Activated CD4-positive, CD25-positive, alpha-beta regulatory T cell (primary cell): ENCODE data around the gene PCDH9.

ENCODE experiments used
- DNase-seq, 4 experiments: peaks; one replicate each; lab custom pipeline; 2025; lab: John Stamatoyannopoulos, UW

Gene PCDH9

GRCh38 chr13:66459143-66459542, 771.0 kb downstream of the PCDH9 start:
- DNase-seq, result no peak

- DNase-seq, result no peak
Observed at GRCh38 chr13:66446413-66446812, 783.7 kb downstream of the PCDH9 start.

GRCh38 chr13:66443926-66444325, 786.2 kb downstream of the PCDH9 start:
- DNase-seq, result no peak

- no peak for DNase-seq
Observed at GRCh38 chr13:66440938-66441337, 789.2 kb downstream of the PCDH9 start.

- no peak for DNase-seq
Observed at GRCh38 chr13:66430728-66431127, 799.4 kb downstream of the PCDH9 start.

GRCh38 chr13:66430269-66430668, 799.9 kb downstream of the PCDH9 start:
- no peak for DNase-seq

- no peak for DNase-seq
Observed at GRCh38 chr13:66429156-66429555, 801.0 kb downstream of the PCDH9 start.

GRCh38 chr13:66427458-66427861, 802.7 kb downstream of the PCDH9 start:
- DNase-seq, result no peak

- DNase-seq, result no peak
Observed at GRCh38 chr13:66425741-66426140, 804.4 kb downstream of the PCDH9 start.

GRCh38 chr13:66424422-66424821, 805.7 kb downstream of the PCDH9 start:
- no peak for DNase-seq

GRCh38 chr13:66415444-66415843, 814.7 kb downstream of the PCDH9 start:
- DNase-seq, result no peak

GRCh38 chr13:66414066-66414800, 815.9 kb downstream of the PCDH9 start:
- DNase-seq, result no peak

GRCh38 chr13:66410314-66410713, 819.8 kb downstream of the PCDH9 start:
- DNase-seq, result no peak

- DNase-seq, result no peak
Observed at GRCh38 chr13:66409542-66409941, 820.6 kb downstream of the PCDH9 start.

- DNase-seq, result no peak
Observed at GRCh38 chr13:66407128-66407527, 823.0 kb downstream of the PCDH9 start.

- DNase-seq, result no peak
Observed at GRCh38 chr13:66405908-66406802, 824.0 kb downstream of the PCDH9 start.

GRCh38 chr13:66402546-66402945, 827.6 kb downstream of the PCDH9 start:
- no peak for DNase-seq

GRCh38 chr13:66402066-66402465, 828.1 kb downstream of the PCDH9 start:
- DNase-seq, result no peak

GRCh38 chr13:66400292-66400691, 829.8 kb downstream of the PCDH9 start:
- DNase-seq, result no peak

GRCh38 chr13:66399873-66400272, 830.3 kb downstream of the PCDH9 start:
- DNase-seq, result no peak

GRCh38 chr13:66397133-66397532, 833.0 kb downstream of the PCDH9 start:
- no peak for DNase-seq

- DNase-seq, result no peak
Observed at GRCh38 chr13:66391322-66391721, 838.8 kb downstream of the PCDH9 start.

- DNase-seq, result no peak
Observed at GRCh38 chr13:66378894-66379293, 851.2 kb downstream of the PCDH9 start.
